GM23338 (cell line): ENCODE results near the gene TCTN3. TPM values are rescaled to one million over a fixed set of nuclear protein-coding genes. Genes with fewer than 3 reads are reported as not detected.

Experiments used
- ATAC-seq: fragments of 200-7000 bp; cut with Tn5 transposase; 3 replicates; pipeline ENCODE4 v1.9.1; 2020
- DNase-seq: peaks from one replicate; pipeline ENCODE4 v3.0.0-alpha.2; 2015; ENCODE audit warnings: low spot score
- H2AFZ ChIP-seq: fragments of 200-600 bp; sonication (generic); 2 replicates; pipeline ENCODE4 v1.8.0; 2016; ENCODE audit warnings: antibody characterized with exemption, mild to moderate bottlenecking, moderate library complexity
- H3F3A ChIP-seq: fragments of 200-600 bp; sonication (generic); replicated peaks from 2 replicates; pipeline ENCODE4 v1.8.0; 2017; ENCODE audit warnings: antibody characterized with exemption, mixed run types, low read depth
- H3K27ac ChIP-seq: fragments of 200-600 bp; sonication (generic); 2 replicates; pipeline ENCODE4 v1.6.1; 2016; ENCODE audit warnings: low read depth
- H3K27me3 ChIP-seq: fragments of 200-600 bp; sonication (generic); 2 replicates; pipeline ENCODE4 v1.8.0; 2016; ENCODE audit warnings: mild to moderate bottlenecking, mixed run types, moderate library complexity; ENCODE audit not compliant: insufficient read depth
- H3K36me3 ChIP-seq: fragments of 200-600 bp; sonication (generic); 2 replicates; pipeline ENCODE4 v1.8.0; 2016; ENCODE audit warnings: mild to moderate bottlenecking; ENCODE audit not compliant: insufficient read depth
- H3K4me1 ChIP-seq: fragments of 200-600 bp; sonication (generic); 2 replicates; pipeline ENCODE4 v1.8.0; 2016; ENCODE audit warnings: mild to moderate bottlenecking, moderate library complexity; ENCODE audit not compliant: insufficient read depth
- H3K4me2 ChIP-seq: fragments of 200-600 bp; sonication (generic); 2 replicates; pipeline ENCODE4 v1.7.1; 2017; ENCODE audit warnings: mixed run types
- H3K4me3 ChIP-seq: fragments of 200-600 bp; sonication (generic); 2 replicates; pipeline ENCODE4 v1.6.1; 2016; ENCODE audit warnings: mixed run types
- H3K79me2 ChIP-seq: fragments of 200-600 bp; sonication (generic); replicated peaks from 2 replicates; pipeline ENCODE4 v1.8.0; 2017; ENCODE audit warnings: mild to moderate bottlenecking; ENCODE audit not compliant: insufficient read depth
- H3K9me2 ChIP-seq: fragments of 200-600 bp; sonication (generic); 2 replicates; pipeline ENCODE4 v1.8.0; 2017; ENCODE audit not compliant: insufficient read depth
- H4K20me1 ChIP-seq: fragments of 200-600 bp; sonication (generic); replicated peaks from 2 replicates; pipeline ENCODE4 v1.8.0; 2017; ENCODE audit warnings: mild to moderate bottlenecking; ENCODE audit not compliant: insufficient read depth
- H3K27ac Mint-ChIP-seq: 2 replicates; pipeline ENCODE4 v1.8.0; 2020; ENCODE audit warnings: inconsistent platforms, mild to moderate bottlenecking, moderate library complexity, mixed read lengths
- H3K27me3 Mint-ChIP-seq: 3 replicates; pipeline ENCODE4 v1.8.0; 2022; ENCODE audit warnings: low read depth, mild to moderate bottlenecking, moderate library complexity, mixed read lengths, inconsistent platforms; ENCODE audit not compliant: insufficient read depth, poor library complexity
- H3K36me3 Mint-ChIP-seq: 3 replicates; pipeline ENCODE4 v1.8.0; 2021; ENCODE audit warnings: low read depth, mild to moderate bottlenecking, inconsistent platforms, moderate library complexity, mixed read lengths
- H3K4me1 Mint-ChIP-seq: 3 replicates; pipeline ENCODE4 v1.8.0; 2020; ENCODE audit warnings: mild to moderate bottlenecking, inconsistent platforms, mixed read lengths
- H3K4me3 Mint-ChIP-seq: 3 replicates; pipeline ENCODE4 v1.8.0; 2021; ENCODE audit warnings: moderate library complexity, mild to moderate bottlenecking, inconsistent platforms, mixed read lengths
- H3K9me3 Mint-ChIP-seq: 3 replicates; pipeline ENCODE4 v1.8.0; 2020; ENCODE audit warnings: moderate library complexity, mild to moderate bottlenecking, inconsistent platforms, mixed read lengths
- CREB1 ChIP-seq: fragments of 250-450 bp; sonication (Bioruptor Pico); IDR thresholded peaks from 2 replicates; pipeline ENCODE4 v1.5.0; 2020; ENCODE audit warnings: low read depth, mild to moderate bottlenecking, moderate library complexity
- CTCF ChIP-seq, 2 experiments: fragments of 200-600 bp in 1 of 2; sonication (generic) in 1 of 2; conservative IDR thresholded peaks; 2 replicates each; pipeline versions ENCODE4 v1.5.1 to v1.6.1; 2016 to 2017; ENCODE audit warnings: antibody characterized with exemption in 2 of 2, low read depth in 2 of 2, mild to moderate bottlenecking in 2 of 2, moderate library complexity in 1 of 2
- ETS1 ChIP-seq: IDR thresholded peaks from 2 replicates; pipeline ENCODE4 v1.6.1; 2016; ENCODE audit warnings: antibody characterized with exemption
- EZH2 ChIP-seq: fragments of 200-600 bp; sonication (generic); IDR thresholded peaks from one replicate; pipeline ENCODE4 v1.8.0; 2017; ENCODE audit warnings: antibody characterized with exemption, mild to moderate bottlenecking, low read depth; ENCODE audit not compliant: unreplicated experiment
- EZH2phosphoT487 ChIP-seq: fragments of 200-600 bp; sonication (generic); IDR thresholded peaks from one replicate; pipeline ENCODE4 v1.8.1; 2018; ENCODE audit warnings: antibody characterized with exemption; ENCODE audit not compliant: unreplicated experiment
- JUNB ChIP-seq: IDR thresholded peaks from one replicate; pipeline ENCODE4 v1.6.1; 2016; ENCODE audit warnings: antibody characterized with exemption; ENCODE audit not compliant: unreplicated experiment
- NANOG ChIP-seq: IDR thresholded peaks from 2 replicates; pipeline ENCODE4 v1.6.1; 2016; ENCODE audit warnings: antibody characterized with exemption, borderline replicate concordance
- POLR2AphosphoS5 ChIP-seq: IDR thresholded peaks from 2 replicates; pipeline ENCODE4 v1.6.1; 2016; ENCODE audit warnings: antibody characterized with exemption, low read depth
- REST ChIP-seq: IDR thresholded peaks from one replicate; pipeline ENCODE4 v1.6.1; 2018; ENCODE audit warnings: antibody characterized with exemption; ENCODE audit not compliant: unreplicated experiment
- STAT1 ChIP-seq: IDR thresholded peaks from one replicate; pipeline ENCODE4 v1.6.1; 2016; ENCODE audit warnings: antibody characterized with exemption; ENCODE audit not compliant: unreplicated experiment
- ZNF114 ChIP-seq: fragments of 250-450 bp; sonication (Bioruptor Pico); IDR thresholded peaks from 2 replicates; pipeline ENCODE4 v1.5.0; 2020; ENCODE audit warnings: mild to moderate bottlenecking, moderate library complexity
- ZNF331 ChIP-seq: fragments of 250-450 bp; sonication (Bioruptor Pico); IDR thresholded peaks from 2 replicates; pipeline ENCODE4 v1.5.0; 2020; ENCODE audit warnings: low read depth, mild to moderate bottlenecking, moderate library complexity
- polyA plus RNA-seq: library from polyadenylated mRNA; unstranded; fragments of >200 nt; fragmentation: Nextera tagmentation; extraction: Ambion mirVana; gene quantifications from 2 replicates; pipeline ENCODE4 v1.2.1, GENCODE V29; 2016
- total RNA-seq: library from RNA; depleted of rRNA; stranded (reverse); fragments of >200 nt; shearing (Covaris generic); gene quantifications from 2 replicates; pipeline ENCODE4 v1.2.3, GENCODE V29; 2014
- TF ChIP-seq, protein P1 (sequence below): fragments of 250-450 bp; sonication (Bioruptor Pico); IDR thresholded peaks from 2 replicates; pipeline ENCODE4 v1.5.0; 2020; ENCODE audit warnings: mild to moderate bottlenecking, moderate library complexity

Gene TCTN3
- total and polyA plus RNA-seq, 2 experiments from 2014 or later: 29.7 to 32.4 TPM

GRCh38 chr10:95616446-95616845 lies 77.3 kb downstream of the TCTN3 start:
- TF ChIP-seq REST (no peak), JUNB (no peak), STAT1 (no peak), CREB1 (CRISPR knock-in tag) (no peak), EZH2 (no peak), NANOG (no peak), ZNF114 (CRISPR knock-in tag) (no peak), CTCF (conservative IDR thresholded peaks at IDR 0.05; ENCODE audit: low read depth in 2 of 2) (no peak), EZH2phosphoT487 (no peak), ETS1 (no peak), ZNF331 (CRISPR knock-in tag) (no peak), POLR2AphosphoS5 (no peak)
- TF ChIP-seq, protein P1, sequence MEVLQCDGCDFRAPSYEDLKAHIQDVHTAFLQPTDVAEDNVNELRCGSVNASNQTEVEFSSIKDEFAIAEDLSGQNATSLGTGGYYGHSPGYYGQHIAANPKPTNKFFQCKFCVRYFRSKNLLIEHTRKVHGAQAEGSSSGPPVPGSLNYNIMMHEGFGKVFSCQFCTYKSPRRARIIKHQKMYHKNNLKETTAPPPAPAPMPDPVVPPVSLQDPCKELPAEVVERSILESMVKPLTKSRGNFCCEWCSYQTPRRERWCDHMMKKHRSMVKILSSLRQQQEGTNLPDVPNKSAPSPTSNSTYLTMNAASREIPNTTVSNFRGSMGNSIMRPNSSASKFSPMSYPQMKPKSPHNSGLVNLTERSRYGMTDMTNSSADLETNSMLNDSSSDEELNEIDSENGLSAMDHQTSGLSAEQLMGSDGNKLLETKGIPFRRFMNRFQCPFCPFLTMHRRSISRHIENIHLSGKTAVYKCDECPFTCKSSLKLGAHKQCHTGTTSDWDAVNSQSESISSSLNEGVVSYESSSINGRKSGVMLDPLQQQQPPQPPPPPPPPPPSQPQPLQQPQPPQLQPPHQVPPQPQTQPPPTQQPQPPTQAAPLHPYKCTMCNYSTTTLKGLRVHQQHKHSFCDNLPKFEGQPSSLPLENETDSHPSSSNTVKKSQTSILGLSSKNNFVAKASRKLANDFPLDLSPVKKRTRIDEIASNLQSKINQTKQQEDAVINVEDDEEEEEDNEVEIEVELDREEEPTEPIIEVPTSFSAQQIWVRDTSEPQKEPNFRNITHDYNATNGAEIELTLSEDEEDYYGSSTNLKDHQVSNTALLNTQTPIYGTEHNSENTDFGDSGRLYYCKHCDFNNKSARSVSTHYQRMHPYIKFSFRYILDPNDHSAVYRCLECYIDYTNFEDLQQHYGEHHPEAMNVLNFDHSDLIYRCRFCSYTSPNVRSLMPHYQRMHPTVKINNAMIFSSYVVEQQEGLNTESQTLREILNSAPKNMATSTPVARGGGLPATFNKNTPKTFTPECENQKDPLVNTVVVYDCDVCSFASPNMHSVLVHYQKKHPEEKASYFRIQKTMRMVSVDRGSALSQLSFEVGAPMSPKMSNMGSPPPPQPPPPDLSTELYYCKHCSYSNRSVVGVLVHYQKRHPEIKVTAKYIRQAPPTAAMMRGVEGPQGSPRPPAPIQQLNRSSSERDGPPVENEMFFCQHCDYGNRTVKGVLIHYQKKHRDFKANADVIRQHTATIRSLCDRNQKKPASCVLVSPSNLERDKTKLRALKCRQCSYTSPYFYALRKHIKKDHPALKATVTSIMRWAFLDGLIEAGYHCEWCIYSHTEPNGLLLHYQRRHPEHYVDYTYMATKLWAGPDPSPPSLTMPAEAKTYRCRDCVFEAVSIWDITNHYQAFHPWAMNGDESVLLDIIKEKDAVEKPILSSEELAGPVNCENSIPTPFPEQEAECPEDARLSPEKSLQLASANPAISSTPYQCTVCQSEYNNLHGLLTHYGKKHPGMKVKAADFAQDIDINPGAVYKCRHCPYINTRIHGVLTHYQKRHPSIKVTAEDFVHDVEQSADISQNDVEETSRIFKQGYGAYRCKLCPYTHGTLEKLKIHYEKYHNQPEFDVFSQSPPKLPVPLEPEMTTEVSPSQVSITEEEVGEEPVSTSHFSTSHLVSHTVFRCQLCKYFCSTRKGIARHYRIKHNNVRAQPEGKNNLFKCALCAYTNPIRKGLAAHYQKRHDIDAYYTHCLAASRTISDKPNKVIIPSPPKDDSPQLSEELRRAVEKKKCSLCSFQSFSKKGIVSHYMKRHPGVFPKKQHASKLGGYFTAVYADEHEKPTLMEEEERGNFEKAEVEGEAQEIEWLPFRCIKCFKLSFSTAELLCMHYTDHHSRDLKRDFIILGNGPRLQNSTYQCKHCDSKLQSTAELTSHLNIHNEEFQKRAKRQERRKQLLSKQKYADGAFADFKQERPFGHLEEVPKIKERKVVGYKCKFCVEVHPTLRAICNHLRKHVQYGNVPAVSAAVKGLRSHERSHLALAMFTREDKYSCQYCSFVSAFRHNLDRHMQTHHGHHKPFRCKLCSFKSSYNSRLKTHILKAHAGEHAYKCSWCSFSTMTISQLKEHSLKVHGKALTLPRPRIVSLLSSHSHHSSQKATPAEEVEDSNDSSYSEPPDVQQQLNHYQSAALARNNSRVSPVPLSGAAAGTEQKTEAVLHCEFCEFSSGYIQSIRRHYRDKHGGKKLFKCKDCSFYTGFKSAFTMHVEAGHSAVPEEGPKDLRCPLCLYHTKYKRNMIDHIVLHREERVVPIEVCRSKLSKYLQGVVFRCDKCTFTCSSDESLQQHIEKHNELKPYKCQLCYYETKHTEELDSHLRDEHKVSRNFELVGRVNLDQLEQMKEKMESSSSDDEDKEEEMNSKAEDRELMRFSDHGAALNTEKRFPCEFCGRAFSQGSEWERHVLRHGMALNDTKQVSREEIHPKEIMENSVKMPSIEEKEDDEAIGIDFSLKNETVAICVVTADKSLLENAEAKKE (CRISPR knock-in tag): no peak
- H3K27ac Mint-ChIP-seq: no peak overlapping the region
- no peak for ATAC-seq
- no peaks in the 10 kb centered on the region for H3K27me3 ChIP-seq
- no peaks in the 10 kb centered on the region for H3K9me2 ChIP-seq
- peaks cover 8% of the 10 kb centered on the region; the same call in 1 of the 2 replicates for H4K20me1 ChIP-seq
- no peak overlapping the region for H3K27ac ChIP-seq
- H3K27me3 Mint-ChIP-seq: peaks cover 2% of the 10 kb centered on the region
- H3F3A ChIP-seq: no peaks in the 10 kb centered on the region
- no peaks in the 10 kb centered on the region for H3K4me1 ChIP-seq
- H3K4me3 Mint-ChIP-seq: no peak overlapping the region
- no peaks in the 10 kb centered on the region for H3K4me1 Mint-ChIP-seq
- no peak for DNase-seq
- no peak overlapping the region for H3K4me2 ChIP-seq
- H3K36me3 Mint-ChIP-seq: peaks cover 94% of the 10 kb centered on the region
- no peaks in the 10 kb centered on the region for H3K79me2 ChIP-seq
- H3K36me3 ChIP-seq: peaks cover 58% of the 10 kb centered on the region
- no peaks in the 10 kb centered on the region; the same call in 2 of the 3 replicates for H3K9me3 Mint-ChIP-seq
- no peak overlapping the region for H2AFZ ChIP-seq
- no peak overlapping the region for H3K4me3 ChIP-seq
